Neural progenitor cell (in vitro differentiated cells): Measurements from ENCODE around the gene CREG2. TPM values are rescaled to one million over a fixed set of nuclear protein-coding genes. Genes with fewer than 3 reads are reported as not detected.

ENCODE experiments used
- DNase-seq: peaks from one replicate; pipeline ENCODE4 v3.0.0-alpha.2; 2016; ENCODE audit warnings: low spot score
- H2AFZ ChIP-seq: fragments of 200-600 bp; sonication (generic); replicated peaks from 2 replicates; pipeline ENCODE4 v1.6.1; 2016; ENCODE audit warnings: antibody characterized with exemption
- H3F3A ChIP-seq: fragments of 200-600 bp; sonication (generic); 2 replicates; pipeline ENCODE4 v1.6.1; 2016; ENCODE audit warnings: antibody characterized with exemption, low read depth
- H3K27ac ChIP-seq: fragments of 200-600 bp; sonication (generic); 2 replicates; pipeline ENCODE4 v1.5.1; 2016; ENCODE audit warnings: mild to moderate bottlenecking
- H3K27me3 ChIP-seq: fragments of 200-600 bp; sonication (generic); 2 replicates; pipeline ENCODE4 v1.6.1; 2016; ENCODE audit warnings: mild to moderate bottlenecking, moderate library complexity
- H3K36me3 ChIP-seq: fragments of 200-600 bp; sonication (generic); 2 replicates; pipeline ENCODE4 v1.5.1; 2016
- H3K4me1 ChIP-seq: fragments of 200-600 bp; sonication (generic); 2 replicates; pipeline ENCODE4 v1.6.1; 2016; ENCODE audit warnings: mixed run types
- H3K4me2 ChIP-seq: fragments of 200-600 bp; sonication (generic); 2 replicates; pipeline ENCODE4 v1.6.1; 2016
- H3K4me3 ChIP-seq: fragments of 200-600 bp; sonication (generic); 2 replicates; pipeline ENCODE4 v1.5.1; 2016
- H3K79me2 ChIP-seq: fragments of 200-600 bp; sonication (generic); 2 replicates; pipeline ENCODE4 v1.6.1; 2016; ENCODE audit warnings: low read depth
- H3K9ac ChIP-seq: fragments of 200-600 bp; sonication (generic); 2 replicates; pipeline ENCODE4 v1.6.1; 2016
- H3K9me3 ChIP-seq: fragments of 200-600 bp; sonication (generic); 2 replicates; pipeline ENCODE4 v1.5.1; 2016; ENCODE audit warnings: low read depth
- H4K20me1 ChIP-seq: fragments of 200-600 bp; sonication (generic); 2 replicates; pipeline ENCODE4 v1.6.1; 2016; ENCODE audit warnings: low read depth
- H3K27ac Mint-ChIP-seq: 3 replicates; pipeline ENCODE4 v1.8.0; 2021; ENCODE audit warnings: mixed read lengths
- H3K27me3 Mint-ChIP-seq: 2 replicates; pipeline ENCODE4 v1.8.0; 2022; ENCODE audit warnings: low read depth, mild to moderate bottlenecking, inconsistent platforms, moderate library complexity, mixed read lengths; ENCODE audit not compliant: insufficient read depth
- H3K36me3 Mint-ChIP-seq: 3 replicates; pipeline ENCODE4 v1.8.0; 2021; ENCODE audit warnings: mixed read lengths
- H3K4me1 Mint-ChIP-seq: 3 replicates; pipeline ENCODE4 v1.8.0; 2021; ENCODE audit warnings: mixed read lengths
- H3K4me3 Mint-ChIP-seq: 3 replicates; pipeline ENCODE4 v1.8.0; 2021; ENCODE audit warnings: mild to moderate bottlenecking, moderate library complexity, mixed read lengths
- H3K9me3 Mint-ChIP-seq: 3 replicates; pipeline ENCODE4 v1.8.0; 2020; ENCODE audit warnings: mixed read lengths
- EZH2 ChIP-seq: fragments of 200-600 bp; sonication (generic); IDR thresholded peaks from 2 replicates; pipeline ENCODE4 v1.6.1; 2017; ENCODE audit warnings: antibody characterized with exemption, mild to moderate bottlenecking, moderate library complexity
- EZH2phosphoT487 ChIP-seq: fragments of 200-600 bp; sonication (generic); IDR thresholded peaks from 2 replicates; pipeline ENCODE4 v1.6.1; 2017; ENCODE audit warnings: antibody characterized with exemption
- total RNA-seq: library from RNA; depleted of rRNA; stranded (reverse); fragments of >200 nt; gene quantifications from 2 replicates; pipeline ENCODE4 v1.2.3, GENCODE V29; 2015; ENCODE audit warnings: low replicate concordance
- TF ChIP-seq, protein P1 (sequence below): fragments of 200-600 bp; sonication (generic); IDR thresholded peaks from 2 replicates; pipeline ENCODE4 v1.5.1; 2017; ENCODE audit warnings: antibody characterized with exemption, mild to moderate bottlenecking

CREG2 gene
- total RNA-seq, 1 donor from 2014 or later, result not detected

DNA sequence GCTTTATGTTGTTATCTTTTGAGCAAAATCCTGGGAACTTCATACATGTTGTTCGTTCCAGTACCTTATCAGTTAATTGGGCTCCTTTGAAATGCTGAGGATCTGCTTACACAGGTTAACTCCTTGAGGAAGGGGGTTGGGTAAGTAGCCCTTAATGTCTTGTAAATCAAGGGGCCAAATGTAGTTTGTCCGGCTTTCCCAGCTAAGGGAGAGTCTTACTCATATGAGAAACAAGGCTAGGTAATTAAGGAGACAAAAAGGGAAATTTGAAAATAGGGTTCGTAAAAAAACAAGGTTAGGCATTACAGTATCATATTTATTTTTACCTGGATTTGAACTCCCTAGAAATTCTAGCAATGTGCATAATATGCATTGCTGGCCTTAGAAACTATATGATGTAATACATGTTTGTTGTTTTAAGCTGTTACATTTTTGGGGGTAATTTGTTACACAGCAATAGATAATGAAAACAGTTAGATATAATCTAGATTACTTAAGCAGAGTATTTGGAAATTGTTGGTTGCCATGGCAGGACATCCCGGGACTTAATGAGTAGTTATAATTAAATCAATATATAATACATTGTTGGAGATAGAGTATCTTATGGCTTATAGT is 47.9 kb downstream of the CREG2 start:
- Histone ChIP-seq H4K20me1 (no peaks in the 10 kb centered on the region), H3K4me1 (peaks cover 12% of the 10 kb centered on the region), H3K79me2 (no peaks in the 10 kb centered on the region), H3K27me3 (no peaks in the 10 kb centered on the region), H3F3A (no peaks in the 10 kb centered on the region), H3K9me3 (no peaks in the 10 kb centered on the region), H3K4me3 (no peak overlapping the region), H3K9ac (no peak overlapping the region), H3K36me3 (no peaks in the 10 kb centered on the region), H3K27ac (no peak overlapping the region), H3K4me2 (peak overlapping the region; percentile 18), H2AFZ (peak overlapping the region; percentile 57)
- no peak for DNase-seq
- TF ChIP-seq, protein P1, sequence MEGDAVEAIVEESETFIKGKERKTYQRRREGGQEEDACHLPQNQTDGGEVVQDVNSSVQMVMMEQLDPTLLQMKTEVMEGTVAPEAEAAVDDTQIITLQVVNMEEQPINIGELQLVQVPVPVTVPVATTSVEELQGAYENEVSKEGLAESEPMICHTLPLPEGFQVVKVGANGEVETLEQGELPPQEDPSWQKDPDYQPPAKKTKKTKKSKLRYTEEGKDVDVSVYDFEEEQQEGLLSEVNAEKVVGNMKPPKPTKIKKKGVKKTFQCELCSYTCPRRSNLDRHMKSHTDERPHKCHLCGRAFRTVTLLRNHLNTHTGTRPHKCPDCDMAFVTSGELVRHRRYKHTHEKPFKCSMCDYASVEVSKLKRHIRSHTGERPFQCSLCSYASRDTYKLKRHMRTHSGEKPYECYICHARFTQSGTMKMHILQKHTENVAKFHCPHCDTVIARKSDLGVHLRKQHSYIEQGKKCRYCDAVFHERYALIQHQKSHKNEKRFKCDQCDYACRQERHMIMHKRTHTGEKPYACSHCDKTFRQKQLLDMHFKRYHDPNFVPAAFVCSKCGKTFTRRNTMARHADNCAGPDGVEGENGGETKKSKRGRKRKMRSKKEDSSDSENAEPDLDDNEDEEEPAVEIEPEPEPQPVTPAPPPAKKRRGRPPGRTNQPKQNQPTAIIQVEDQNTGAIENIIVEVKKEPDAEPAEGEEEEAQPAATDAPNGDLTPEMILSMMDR, result no peak
- TF ChIP-seq EZH2, result no peak
- TF ChIP-seq EZH2phosphoT487, result no peak
- no peak overlapping the region for H3K27ac Mint-ChIP-seq
- H3K27me3 Mint-ChIP-seq, result peaks cover 9% of the 10 kb centered on the region
- peaks cover 9% of the 10 kb centered on the region for H3K4me1 Mint-ChIP-seq
- peaks cover 1% of the 10 kb centered on the region for H3K9me3 Mint-ChIP-seq
- no peaks in the 10 kb centered on the region for H3K36me3 Mint-ChIP-seq
- H3K4me3 Mint-ChIP-seq, result no peak overlapping the region

DNA sequence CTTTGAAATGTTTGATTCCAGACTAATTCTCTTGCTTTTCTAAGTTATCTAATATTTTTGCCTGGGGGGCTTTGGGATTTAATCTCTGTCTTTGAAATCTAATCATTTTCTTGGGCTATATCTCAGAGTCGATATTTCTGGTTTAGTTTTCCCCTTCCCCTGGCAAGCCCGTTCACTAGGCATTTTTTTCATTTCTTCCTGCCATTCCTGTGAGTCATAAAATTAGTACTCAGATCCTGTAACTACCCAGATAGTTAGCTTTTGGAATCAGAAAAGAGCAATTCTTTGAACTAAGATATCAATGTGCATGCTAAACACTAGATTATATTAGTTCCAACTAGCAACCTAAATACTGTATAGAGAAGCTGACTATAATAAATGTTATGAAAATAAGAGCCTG is 49.4 kb downstream of the CREG2 start:
- Histone ChIP-seq H4K20me1 (no peaks in the 10 kb centered on the region), H3K4me2 (no peak overlapping the region), H3K27me3 (no peaks in the 10 kb centered on the region), H3K79me2 (no peaks in the 10 kb centered on the region), H3K4me3 (no peak overlapping the region), H3K27ac (no peak overlapping the region), H2AFZ (no peak overlapping the region), H3K4me1 (peaks cover 12% of the 10 kb centered on the region), H3F3A (no peaks in the 10 kb centered on the region), H3K9ac (no peak overlapping the region), H3K36me3 (no peaks in the 10 kb centered on the region), H3K9me3 (no peaks in the 10 kb centered on the region)
- DNase-seq, result no peak
- Mint-ChIP-seq H3K4me1 (peaks cover 4% of the 10 kb centered on the region), H3K4me3 (no peak overlapping the region), H3K27me3 (peaks cover 6% of the 10 kb centered on the region), H3K36me3 (no peaks in the 10 kb centered on the region), H3K9me3 (peaks cover 1% of the 10 kb centered on the region), H3K27ac (no peak overlapping the region)
- TF ChIP-seq EZH2phosphoT487 (no peak), EZH2 (no peak)
- TF ChIP-seq, protein P1, result no peak

DNA sequence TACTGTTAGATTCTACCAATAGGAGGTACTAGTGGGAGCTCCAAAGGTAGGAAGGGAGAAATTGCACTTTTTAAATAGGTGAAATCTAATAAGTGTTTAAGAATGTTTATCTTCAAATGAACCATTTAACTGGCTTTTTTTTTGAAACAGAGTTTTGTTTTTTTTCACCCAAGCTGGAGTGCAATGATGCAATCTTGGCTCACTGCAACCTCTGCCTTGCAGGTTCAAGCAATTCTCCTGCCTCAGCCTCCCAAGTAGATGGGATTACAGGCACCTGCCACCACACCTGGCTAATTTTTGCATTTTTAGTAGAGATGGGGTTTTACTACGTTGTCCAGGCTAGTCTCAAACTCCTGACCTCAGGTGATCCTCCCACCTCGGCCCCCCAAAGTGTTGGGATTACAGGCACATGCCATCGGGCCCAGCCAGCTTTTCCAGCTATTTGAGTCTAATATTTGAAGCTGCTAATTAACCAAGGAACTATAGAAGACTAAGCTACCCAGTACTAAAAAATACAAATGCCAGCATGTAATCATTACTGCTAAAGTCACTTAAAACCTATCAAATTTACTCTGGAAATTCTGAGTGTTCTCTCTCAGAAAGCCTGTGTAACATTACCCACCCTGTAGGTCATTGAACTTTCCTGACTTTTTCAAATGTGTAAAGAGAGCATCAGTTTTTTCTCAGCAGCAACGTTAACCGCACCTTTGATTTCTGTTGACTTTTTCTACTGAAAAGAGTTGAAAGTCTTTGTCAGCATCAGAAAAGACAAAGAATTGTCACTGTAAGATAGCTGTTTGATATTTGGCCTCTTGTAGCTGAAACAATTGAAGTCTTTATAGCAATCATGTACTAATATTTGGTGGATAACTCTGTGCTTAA is 54.2 kb downstream of the CREG2 start:
- peaks cover 1% of the 10 kb centered on the region for H3K9me3 Mint-ChIP-seq

More for the DNA sequence above, 54.2 kb downstream of the CREG2 start:
- no peaks in the 10 kb centered on the region for H3K79me2 ChIP-seq
- no peak overlapping the region for H3K27ac Mint-ChIP-seq
- no peak overlapping the region for H3K4me2 ChIP-seq
- peaks cover 4% of the 10 kb centered on the region for H3K27me3 Mint-ChIP-seq
- no peak for TF ChIP-seq EZH2phosphoT487
- TF ChIP-seq EZH2, result no peak
- TF ChIP-seq, protein P1, result no peak
- peaks cover 16% of the 10 kb centered on the region for H3K4me1 ChIP-seq
- no peak overlapping the region for H3K27ac ChIP-seq
- H3K9me3 ChIP-seq, result no peaks in the 10 kb centered on the region
- H4K20me1 ChIP-seq, result no peaks in the 10 kb centered on the region
- H3K9ac ChIP-seq, result no peak overlapping the region
- no peaks in the 10 kb centered on the region for H3K36me3 ChIP-seq
- DNase-seq, result no peak
- H3F3A ChIP-seq, result no peaks in the 10 kb centered on the region
- no peak overlapping the region for H2AFZ ChIP-seq
- no peak overlapping the region for H3K4me3 ChIP-seq
- no peaks in the 10 kb centered on the region for H3K27me3 ChIP-seq
- no peak overlapping the region for H3K4me3 Mint-ChIP-seq
- H3K36me3 Mint-ChIP-seq, result no peaks in the 10 kb centered on the region
- peaks cover 12% of the 10 kb centered on the region for H3K4me1 Mint-ChIP-seq
